ENCODE results near the gene DGCR2.

DNA sequence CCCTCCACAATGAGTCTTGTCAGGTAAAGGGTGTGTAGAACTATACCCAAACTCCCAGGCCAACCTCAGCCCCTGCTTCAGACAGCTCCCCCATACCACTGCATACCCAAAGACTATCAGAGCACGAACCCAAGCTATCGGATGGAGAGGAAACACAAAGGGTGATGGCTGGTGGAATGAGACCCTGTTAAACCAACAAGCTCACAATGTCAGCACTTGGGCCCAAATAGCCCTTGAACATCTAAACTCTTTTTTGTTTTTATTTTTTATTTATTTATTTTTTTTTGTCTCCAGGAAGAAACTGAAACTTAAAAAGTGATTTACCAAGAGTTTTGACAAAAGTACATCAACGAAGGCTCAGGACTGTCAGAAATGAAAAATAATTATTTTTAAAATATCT, 10.6 kb downstream of the DGCR2 start:
- TF ChIP-seq, protein P1, sequence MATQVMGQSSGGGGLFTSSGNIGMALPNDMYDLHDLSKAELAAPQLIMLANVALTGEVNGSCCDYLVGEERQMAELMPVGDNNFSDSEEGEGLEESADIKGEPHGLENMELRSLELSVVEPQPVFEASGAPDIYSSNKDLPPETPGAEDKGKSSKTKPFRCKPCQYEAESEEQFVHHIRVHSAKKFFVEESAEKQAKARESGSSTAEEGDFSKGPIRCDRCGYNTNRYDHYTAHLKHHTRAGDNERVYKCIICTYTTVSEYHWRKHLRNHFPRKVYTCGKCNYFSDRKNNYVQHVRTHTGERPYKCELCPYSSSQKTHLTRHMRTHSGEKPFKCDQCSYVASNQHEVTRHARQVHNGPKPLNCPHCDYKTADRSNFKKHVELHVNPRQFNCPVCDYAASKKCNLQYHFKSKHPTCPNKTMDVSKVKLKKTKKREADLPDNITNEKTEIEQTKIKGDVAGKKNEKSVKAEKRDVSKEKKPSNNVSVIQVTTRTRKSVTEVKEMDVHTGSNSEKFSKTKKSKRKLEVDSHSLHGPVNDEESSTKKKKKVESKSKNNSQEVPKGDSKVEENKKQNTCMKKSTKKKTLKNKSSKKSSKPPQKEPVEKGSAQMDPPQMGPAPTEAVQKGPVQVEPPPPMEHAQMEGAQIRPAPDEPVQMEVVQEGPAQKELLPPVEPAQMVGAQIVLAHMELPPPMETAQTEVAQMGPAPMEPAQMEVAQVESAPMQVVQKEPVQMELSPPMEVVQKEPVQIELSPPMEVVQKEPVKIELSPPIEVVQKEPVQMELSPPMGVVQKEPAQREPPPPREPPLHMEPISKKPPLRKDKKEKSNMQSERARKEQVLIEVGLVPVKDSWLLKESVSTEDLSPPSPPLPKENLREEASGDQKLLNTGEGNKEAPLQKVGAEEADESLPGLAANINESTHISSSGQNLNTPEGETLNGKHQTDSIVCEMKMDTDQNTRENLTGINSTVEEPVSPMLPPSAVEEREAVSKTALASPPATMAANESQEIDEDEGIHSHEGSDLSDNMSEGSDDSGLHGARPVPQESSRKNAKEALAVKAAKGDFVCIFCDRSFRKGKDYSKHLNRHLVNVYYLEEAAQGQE (IDR thresholded peaks at IDR 0.05; ENCODE audit: unreplicated experiment) = no peak
- TF ChIP-seq, protein P2, sequence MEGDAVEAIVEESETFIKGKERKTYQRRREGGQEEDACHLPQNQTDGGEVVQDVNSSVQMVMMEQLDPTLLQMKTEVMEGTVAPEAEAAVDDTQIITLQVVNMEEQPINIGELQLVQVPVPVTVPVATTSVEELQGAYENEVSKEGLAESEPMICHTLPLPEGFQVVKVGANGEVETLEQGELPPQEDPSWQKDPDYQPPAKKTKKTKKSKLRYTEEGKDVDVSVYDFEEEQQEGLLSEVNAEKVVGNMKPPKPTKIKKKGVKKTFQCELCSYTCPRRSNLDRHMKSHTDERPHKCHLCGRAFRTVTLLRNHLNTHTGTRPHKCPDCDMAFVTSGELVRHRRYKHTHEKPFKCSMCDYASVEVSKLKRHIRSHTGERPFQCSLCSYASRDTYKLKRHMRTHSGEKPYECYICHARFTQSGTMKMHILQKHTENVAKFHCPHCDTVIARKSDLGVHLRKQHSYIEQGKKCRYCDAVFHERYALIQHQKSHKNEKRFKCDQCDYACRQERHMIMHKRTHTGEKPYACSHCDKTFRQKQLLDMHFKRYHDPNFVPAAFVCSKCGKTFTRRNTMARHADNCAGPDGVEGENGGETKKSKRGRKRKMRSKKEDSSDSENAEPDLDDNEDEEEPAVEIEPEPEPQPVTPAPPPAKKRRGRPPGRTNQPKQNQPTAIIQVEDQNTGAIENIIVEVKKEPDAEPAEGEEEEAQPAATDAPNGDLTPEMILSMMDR (conservative IDR thresholded peaks at IDR 0.05; ENCODE audit: low read depth in 2 of 2) = no peak
- no peak for TF ChIP-seq EZH2 (IDR thresholded peaks at IDR 0.05; ENCODE audit: low read depth, unreplicated experiment)
- no peak for TF ChIP-seq POLR2AphosphoS5 (IDR thresholded peaks at IDR 0.05; ENCODE audit: low read depth)
- TF ChIP-seq, protein P3, sequence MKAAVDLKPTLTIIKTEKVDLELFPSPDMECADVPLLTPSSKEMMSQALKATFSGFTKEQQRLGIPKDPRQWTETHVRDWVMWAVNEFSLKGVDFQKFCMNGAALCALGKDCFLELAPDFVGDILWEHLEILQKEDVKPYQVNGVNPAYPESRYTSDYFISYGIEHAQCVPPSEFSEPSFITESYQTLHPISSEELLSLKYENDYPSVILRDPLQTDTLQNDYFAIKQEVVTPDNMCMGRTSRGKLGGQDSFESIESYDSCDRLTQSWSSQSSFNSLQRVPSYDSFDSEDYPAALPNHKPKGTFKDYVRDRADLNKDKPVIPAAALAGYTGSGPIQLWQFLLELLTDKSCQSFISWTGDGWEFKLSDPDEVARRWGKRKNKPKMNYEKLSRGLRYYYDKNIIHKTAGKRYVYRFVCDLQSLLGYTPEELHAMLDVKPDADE (IDR thresholded peaks at IDR 0.05) = no peak
- TF ChIP-seq NANOG (IDR thresholded peaks at IDR 0.05; ENCODE audit: borderline replicate concordance) = no peak
- no peak for TF ChIP-seq CREB1 (CRISPR knock-in tag; IDR thresholded peaks at IDR 0.05; ENCODE audit: low read depth)
- TF ChIP-seq JUNB (IDR thresholded peaks at IDR 0.05; ENCODE audit: unreplicated experiment) = no peak

Measured in GM23338 (cell line).